HG03095 (cell line): Measurements from ENCODE around the gene GTF3A.
"Not testable (repeated sequence)": the region's sequence is repeated elsewhere in the genome, so short reads cannot be mapped to it uniquely, and the experiment has no call there.

Experiments used
- ATAC-seq: cut with Tn5 transposase; IDR thresholded peaks from one replicate; pipeline ENCODE4 v1.9.1; 2021; ENCODE audit warnings: moderate library complexity; ENCODE audit not compliant: unreplicated experiment

GTF3A gene

GRCh38 chr13:27424246-27425157 lies at the start of gene GTF3A:
TSS of gene GTF3A (plus strand) at chr13:27424619.
- peak; percentile 52 for ATAC-seq

GRCh38 chr13:27374650-27375049 lies 49.8 kb upstream of the GTF3A start:
- ATAC-seq = peak; percentile 63

GRCh38 chr13:27375686-27376326 lies 48.6 kb upstream of the GTF3A start:
- no peak for ATAC-seq

- ATAC-seq = no peak
Measured at GRCh38 chr13:27379126-27379525, 45.3 kb upstream of the GTF3A start.

- ATAC-seq = no peak
Measured at GRCh38 chr13:27379694-27380641, 44.5 kb upstream of the GTF3A start.

GRCh38 chr13:27381601-27382000 lies 42.8 kb upstream of the GTF3A start:
- ATAC-seq = no peak

GRCh38 chr13:27383104-27383921 lies 41.1 kb upstream of the GTF3A start:
- no peak for ATAC-seq

GRCh38 chr13:27384285-27384684 lies 40.1 kb upstream of the GTF3A start:
- ATAC-seq = no peak

GRCh38 chr13:27388241-27388640 lies 36.2 kb upstream of the GTF3A start:
- ATAC-seq = no peak

GRCh38 chr13:27389891-27390290 lies 34.5 kb upstream of the GTF3A start:
- no peak for ATAC-seq

- no peak for ATAC-seq
Measured at GRCh38 chr13:27391471-27391870, 32.9 kb upstream of the GTF3A start.

- ATAC-seq = no peak
Measured at GRCh38 chr13:27393101-27393500, 31.3 kb upstream of the GTF3A start.

- ATAC-seq = no peak
Measured at GRCh38 chr13:27395007-27395510, 29.4 kb upstream of the GTF3A start.

- no peak for ATAC-seq
Measured at GRCh38 chr13:27396252-27396846, 28.1 kb upstream of the GTF3A start.

GRCh38 chr13:27398360-27398759 lies 26.1 kb upstream of the GTF3A start:
- ATAC-seq = no peak

- not testable (repeated sequence) for ATAC-seq
Measured at GRCh38 chr13:27400405-27400804, 24.0 kb upstream of the GTF3A start.

- ATAC-seq = no peak
Measured at GRCh38 chr13:27401210-27401609, 23.2 kb upstream of the GTF3A start.

- no peak for ATAC-seq
Measured at GRCh38 chr13:27403203-27403678, 21.2 kb upstream of the GTF3A start.

GRCh38 chr13:27403727-27404385 lies 20.6 kb upstream of the GTF3A start:
- ATAC-seq = no peak
